Panc1 (cell line): ENCODE measurements around the gene GABRG3. TPM values are rescaled to one million over a fixed set of nuclear protein-coding genes. Genes with fewer than 3 reads are reported as not detected.

Source experiments
- ATAC-seq: fragments of 200-7000 bp; cut with Tn5 transposase; 2 replicates; pipeline ENCODE4 v1.9.1; 2020; ENCODE audit warnings: mild to moderate bottlenecking, moderate library complexity
- BruUV-seq: library from RNA; stranded (reverse); fragments of 400-500 nt; replicated peaks from 2 replicates; lab custom pipeline; 2021; lab: Mats Ljungman, UMichigan
- CTCF ChIA-PET: fragments of 300-600 bp; sonication (Branson Sonifier 250); formaldehyde crosslinking; loops from one replicate; lab custom pipeline; 2022; ENCODE audit warnings: antibody characterized with exemption; lab: Charles Lee
- POLR2A ChIA-PET: fragments of 300-600 bp; sonication (Branson Sonifier 250); formaldehyde crosslinking; loops from one replicate; lab custom pipeline; 2022; ENCODE audit warnings: antibody characterized with exemption; lab: Charles Lee
- DNase-seq: peaks from one replicate; pipeline ENCODE4 v3.0.0-alpha.2; 2010; ENCODE audit warnings: low read depth, low spot score
- H3K27ac ChIP-seq: 2 replicates; pipeline ENCODE4 v1.5.1; 2011; ENCODE audit warnings: mild to moderate bottlenecking, low read length, inconsistent platforms
- H3K27me3 ChIP-seq: fragments of 200-500 bp; sonication (Bioruptor generic); 2 replicates; pipeline ENCODE4 v1.6.0; 2014; ENCODE audit warnings: low read length, inconsistent platforms; ENCODE audit not compliant: control insufficient read depth, insufficient read depth
- H3K36me3 ChIP-seq: fragments of 200-500 bp; sonication (Bioruptor generic); 2 replicates; pipeline ENCODE4 v1.5.1; 2014; ENCODE audit warnings: inconsistent platforms, mild to moderate bottlenecking, low read length, moderate library complexity; ENCODE audit not compliant: control insufficient read depth, insufficient read depth
- H3K4me1 ChIP-seq: 2 replicates; pipeline ENCODE4 v1.5.1; 2011; ENCODE audit warnings: inconsistent platforms, mild to moderate bottlenecking, low read length, moderate library complexity; ENCODE audit not compliant: control insufficient read depth, insufficient read depth
- H3K4me3 ChIP-seq, 2 experiments: 2 replicates each; pipeline ENCODE4 v1.5.1; 2011 to 2012; ENCODE audit warnings: low read depth in 2 of 2, low read length in 2 of 2, mild to moderate bottlenecking in 2 of 2, inconsistent platforms in 1 of 2, moderate library complexity in 1 of 2
- H3K9me3 ChIP-seq: fragments of 200-500 bp; sonication (Bioruptor generic); 2 replicates; pipeline ENCODE4 v1.5.1; 2014; ENCODE audit warnings: low read depth, mild to moderate bottlenecking, inconsistent platforms, low read length, moderate library complexity; ENCODE audit not compliant: control insufficient read depth, insufficient read depth
- POLR2AphosphoS5 ChIP-seq: IDR thresholded peaks from 2 replicates; pipeline ENCODE4 v1.6.1; 2012; ENCODE audit warnings: mild to moderate bottlenecking, low read depth, low read length, moderate library complexity
- SIN3A ChIP-seq: IDR thresholded peaks from 2 replicates; pipeline ENCODE4 v1.6.1; 2012; ENCODE audit warnings: low read depth, mild to moderate bottlenecking, low read length, moderate library complexity, borderline replicate concordance; ENCODE audit not compliant: insufficient read depth
- TCF7L2 ChIP-seq: IDR thresholded peaks from 2 replicates; pipeline ENCODE4 v1.6.1; 2011; ENCODE audit warnings: mild to moderate bottlenecking, low read depth, low read length, inconsistent platforms
- in situ Hi-C: cut with HindIII; loops from 2 replicates; pipeline ENCODE4 v1.10.0; 2016; ENCODE audit warnings: low sequenced_read_pairs, low pct_unique_long_range_greater_than_20kb
- intact Hi-C: fragments of 100-400 bp; cut with micrococcal nuclease; formaldehyde crosslinking; loops from one replicate; pipeline ENCODE4 v1.10.0; 2022; ENCODE audit not compliant: unreplicated experiment
- total RNA-seq: library from RNA; stranded (reverse); gene quantifications from one replicate; pipeline ENCODE4 v1.2.1, GENCODE V29; 2021; ENCODE audit not compliant: unreplicated experiment
- TF ChIP-seq, protein P1 (sequence below), 2 experiments: IDR thresholded peaks; 2 replicates each; pipeline ENCODE4 v1.6.1; 2011 to 2012; ENCODE audit warnings: low read depth in 2 of 2, control low read depth in 1 of 2, low read length in 1 of 2, mild to moderate bottlenecking in 1 of 2, moderate library complexity in 1 of 2; ENCODE audit not compliant: insufficient read depth in 1 of 2
- TF ChIP-seq, protein P2 (sequence below): fragments of 450-650 bp; IDR thresholded peaks from 2 replicates; pipeline ENCODE4 v1.5.1; 2017; ENCODE audit warnings: mild to moderate bottlenecking

The GABRG3 gene
- total RNA-seq, 1 experiment from 2014 or later, result not detected

DNA sequence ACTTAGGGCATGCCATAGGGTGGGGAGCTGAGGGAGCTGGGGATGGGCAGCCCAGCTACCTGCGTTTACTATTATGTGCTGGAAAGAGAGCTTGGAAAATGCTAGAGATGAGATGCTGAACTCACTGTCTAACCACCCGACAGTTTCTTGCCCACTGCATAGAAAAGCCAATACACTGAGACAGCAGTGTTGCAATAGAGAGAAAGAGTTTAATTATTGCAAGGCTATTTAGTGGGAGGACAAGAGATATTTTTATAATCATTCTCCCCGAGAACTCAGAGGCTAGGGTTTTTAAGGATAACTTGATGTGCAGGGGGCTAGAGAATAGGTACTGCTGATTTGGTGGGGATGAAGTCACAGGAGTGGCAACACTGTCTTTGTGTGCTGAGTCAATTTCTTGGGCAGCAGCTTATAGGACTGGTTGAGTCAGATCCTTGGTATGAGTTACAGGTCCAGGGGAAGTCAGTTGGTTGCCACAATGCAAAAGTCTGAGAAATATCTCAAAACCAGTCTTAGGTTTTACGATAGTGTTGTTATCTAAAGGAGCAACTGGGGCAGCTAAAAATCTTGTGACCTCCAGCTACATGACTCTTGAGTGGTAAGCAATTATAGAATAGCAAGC is 205.9 kb downstream of the GABRG3 start:
- POLR2A ChIA-PET, result no interaction called here
- DNase-seq, result no peak

DNA sequence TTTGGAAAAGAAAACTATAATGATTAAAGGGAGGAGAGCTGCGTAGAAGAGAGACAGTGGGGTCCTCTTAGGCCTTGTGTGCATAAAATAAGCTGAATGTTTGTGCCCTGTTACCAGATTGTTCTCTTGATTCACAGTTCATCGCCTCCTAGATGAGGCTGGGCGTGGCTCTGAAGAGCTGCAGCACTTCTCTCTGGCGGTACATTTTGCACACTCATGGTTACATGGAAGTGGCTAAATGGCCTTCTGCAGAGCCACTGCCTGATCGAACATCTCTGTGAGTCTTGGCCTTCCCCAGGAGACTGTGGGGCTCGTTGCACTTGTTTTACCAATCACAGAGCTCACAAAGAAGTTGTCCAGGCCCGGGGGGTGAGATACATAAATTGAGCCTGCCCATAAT is 208.8 kb downstream of the GABRG3 start:
- H3K4me1 ChIP-seq, result no peaks in the 10 kb centered on the region
- no peak for ATAC-seq
- intact Hi-C loops (no loop called here), in situ Hi-C loops (no loop called here)
- H3K27ac ChIP-seq, result no peak overlapping the region
- DNase-seq, result no peak
- 0 out of 2 replicates have a peak, but pooled peaks cover 3% of the 10 kb centered on the region for H3K9me3 ChIP-seq
- ChIA-PET POLR2A (no interaction called here), CTCF (no interaction called here)
- H3K36me3 ChIP-seq, result no peaks in the 10 kb centered on the region
- no TSS peak for BruUV-seq
- no peak overlapping the region for H3K4me3 ChIP-seq
- H3K27me3 ChIP-seq, result no peaks in the 10 kb centered on the region
- TF ChIP-seq POLR2AphosphoS5 (no peak), SIN3A (no peak)
- TF ChIP-seq, protein P1, sequence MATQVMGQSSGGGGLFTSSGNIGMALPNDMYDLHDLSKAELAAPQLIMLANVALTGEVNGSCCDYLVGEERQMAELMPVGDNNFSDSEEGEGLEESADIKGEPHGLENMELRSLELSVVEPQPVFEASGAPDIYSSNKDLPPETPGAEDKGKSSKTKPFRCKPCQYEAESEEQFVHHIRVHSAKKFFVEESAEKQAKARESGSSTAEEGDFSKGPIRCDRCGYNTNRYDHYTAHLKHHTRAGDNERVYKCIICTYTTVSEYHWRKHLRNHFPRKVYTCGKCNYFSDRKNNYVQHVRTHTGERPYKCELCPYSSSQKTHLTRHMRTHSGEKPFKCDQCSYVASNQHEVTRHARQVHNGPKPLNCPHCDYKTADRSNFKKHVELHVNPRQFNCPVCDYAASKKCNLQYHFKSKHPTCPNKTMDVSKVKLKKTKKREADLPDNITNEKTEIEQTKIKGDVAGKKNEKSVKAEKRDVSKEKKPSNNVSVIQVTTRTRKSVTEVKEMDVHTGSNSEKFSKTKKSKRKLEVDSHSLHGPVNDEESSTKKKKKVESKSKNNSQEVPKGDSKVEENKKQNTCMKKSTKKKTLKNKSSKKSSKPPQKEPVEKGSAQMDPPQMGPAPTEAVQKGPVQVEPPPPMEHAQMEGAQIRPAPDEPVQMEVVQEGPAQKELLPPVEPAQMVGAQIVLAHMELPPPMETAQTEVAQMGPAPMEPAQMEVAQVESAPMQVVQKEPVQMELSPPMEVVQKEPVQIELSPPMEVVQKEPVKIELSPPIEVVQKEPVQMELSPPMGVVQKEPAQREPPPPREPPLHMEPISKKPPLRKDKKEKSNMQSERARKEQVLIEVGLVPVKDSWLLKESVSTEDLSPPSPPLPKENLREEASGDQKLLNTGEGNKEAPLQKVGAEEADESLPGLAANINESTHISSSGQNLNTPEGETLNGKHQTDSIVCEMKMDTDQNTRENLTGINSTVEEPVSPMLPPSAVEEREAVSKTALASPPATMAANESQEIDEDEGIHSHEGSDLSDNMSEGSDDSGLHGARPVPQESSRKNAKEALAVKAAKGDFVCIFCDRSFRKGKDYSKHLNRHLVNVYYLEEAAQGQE (IDR thresholded peaks at IDR 0.05; ENCODE audit: insufficient read depth in 1 of 2, low read depth in 2 of 2, low read length in 1 of 2), result no peak

More for the DNA sequence above, 205.9 kb downstream of the GABRG3 start:
- TF ChIP-seq, protein P1 (IDR thresholded peaks at IDR 0.05; ENCODE audit: insufficient read depth in 1 of 2, low read depth in 2 of 2, low read length in 1 of 2), result no peak
- TF ChIP-seq SIN3A (no peak), TCF7L2 (no peak), POLR2AphosphoS5 (no peak)
- TF ChIP-seq, protein P2, sequence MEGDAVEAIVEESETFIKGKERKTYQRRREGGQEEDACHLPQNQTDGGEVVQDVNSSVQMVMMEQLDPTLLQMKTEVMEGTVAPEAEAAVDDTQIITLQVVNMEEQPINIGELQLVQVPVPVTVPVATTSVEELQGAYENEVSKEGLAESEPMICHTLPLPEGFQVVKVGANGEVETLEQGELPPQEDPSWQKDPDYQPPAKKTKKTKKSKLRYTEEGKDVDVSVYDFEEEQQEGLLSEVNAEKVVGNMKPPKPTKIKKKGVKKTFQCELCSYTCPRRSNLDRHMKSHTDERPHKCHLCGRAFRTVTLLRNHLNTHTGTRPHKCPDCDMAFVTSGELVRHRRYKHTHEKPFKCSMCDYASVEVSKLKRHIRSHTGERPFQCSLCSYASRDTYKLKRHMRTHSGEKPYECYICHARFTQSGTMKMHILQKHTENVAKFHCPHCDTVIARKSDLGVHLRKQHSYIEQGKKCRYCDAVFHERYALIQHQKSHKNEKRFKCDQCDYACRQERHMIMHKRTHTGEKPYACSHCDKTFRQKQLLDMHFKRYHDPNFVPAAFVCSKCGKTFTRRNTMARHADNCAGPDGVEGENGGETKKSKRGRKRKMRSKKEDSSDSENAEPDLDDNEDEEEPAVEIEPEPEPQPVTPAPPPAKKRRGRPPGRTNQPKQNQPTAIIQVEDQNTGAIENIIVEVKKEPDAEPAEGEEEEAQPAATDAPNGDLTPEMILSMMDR, result no peak
- Histone ChIP-seq H3K9me3 (no peaks in the 10 kb centered on the region), H3K27ac (no peak overlapping the region), H3K4me3 (no peak overlapping the region), H3K27me3 (no peaks in the 10 kb centered on the region), H3K4me1 (no peaks in the 10 kb centered on the region), H3K36me3 (no peaks in the 10 kb centered on the region)
- ATAC-seq, result no peak
- intact Hi-C loops (no loop called here), in situ Hi-C loops (no loop called here)
- CTCF ChIA-PET, result no interaction called here
- no TSS peak for BruUV-seq
